ENCODE results near the gene UQCRC2.

GRCh38 chr16:21943571-21943970 lies 9.6 kb upstream of the UQCRC2 start:
- TF ChIP-seq CTCF (conservative IDR thresholded peaks at IDR 0.05; ENCODE audit: low read length) (no peak), EZH2phosphoT487 (IDR thresholded peaks at IDR 0.05; ENCODE audit: borderline replicate concordance) (no peak)

Measured in Loucy (cell line).